Activated naive CD4-positive, alpha-beta T cell (primary cell): Measurements from ENCODE around the gene MFSD11.
"Not testable (repeated sequence)": the region's sequence is repeated elsewhere in the genome, so short reads cannot be mapped to it uniquely, and the experiment has no call there.

Experiments used
- DNase-seq, 4 experiments: peaks; one replicate each; lab custom pipeline; 2025; lab: John Stamatoyannopoulos, UW

The MFSD11 gene

GRCh38 chr17:76805319-76805718 is 67.4 kb downstream of the MFSD11 start:
- DNase-seq = no peak

- DNase-seq = not testable (repeated sequence)
Observed at GRCh38 chr17:76806151-76806550, 68.2 kb downstream of the MFSD11 start.

- not testable (repeated sequence) for DNase-seq
Observed at GRCh38 chr17:76806767-76807166, 68.8 kb downstream of the MFSD11 start.

- no peak for DNase-seq
Observed at GRCh38 chr17:76808326-76808725, 70.4 kb downstream of the MFSD11 start.

- no peak for DNase-seq
Observed at GRCh38 chr17:76810956-76811355, 73.0 kb downstream of the MFSD11 start.

GRCh38 chr17:76811834-76812233 is 73.9 kb downstream of the MFSD11 start:
- no peak for DNase-seq

DNA sequence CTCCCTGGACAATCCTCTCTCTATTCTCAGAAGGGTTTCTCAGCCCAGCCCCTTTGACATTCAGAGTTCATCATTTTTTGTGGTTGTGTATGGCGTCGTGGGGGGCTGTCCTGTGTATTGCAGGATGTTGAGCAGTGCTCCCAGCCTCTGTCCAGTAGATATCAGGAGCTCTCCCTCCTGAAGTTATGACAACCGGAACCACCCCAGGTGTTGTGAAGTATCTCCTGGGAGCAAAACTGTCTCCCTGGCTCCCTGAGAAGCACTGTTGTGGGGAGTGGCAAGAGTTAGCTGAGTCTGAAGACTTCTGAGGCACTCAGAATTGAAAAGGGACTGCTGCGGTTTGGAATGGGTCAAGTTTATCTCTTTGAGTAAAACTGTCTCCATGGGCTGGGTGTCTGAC is 74.3 kb downstream of the MFSD11 start:
- no peak for DNase-seq

GRCh38 chr17:76812968-76813367 is 75.0 kb downstream of the MFSD11 start:
- no peak for DNase-seq

DNA sequence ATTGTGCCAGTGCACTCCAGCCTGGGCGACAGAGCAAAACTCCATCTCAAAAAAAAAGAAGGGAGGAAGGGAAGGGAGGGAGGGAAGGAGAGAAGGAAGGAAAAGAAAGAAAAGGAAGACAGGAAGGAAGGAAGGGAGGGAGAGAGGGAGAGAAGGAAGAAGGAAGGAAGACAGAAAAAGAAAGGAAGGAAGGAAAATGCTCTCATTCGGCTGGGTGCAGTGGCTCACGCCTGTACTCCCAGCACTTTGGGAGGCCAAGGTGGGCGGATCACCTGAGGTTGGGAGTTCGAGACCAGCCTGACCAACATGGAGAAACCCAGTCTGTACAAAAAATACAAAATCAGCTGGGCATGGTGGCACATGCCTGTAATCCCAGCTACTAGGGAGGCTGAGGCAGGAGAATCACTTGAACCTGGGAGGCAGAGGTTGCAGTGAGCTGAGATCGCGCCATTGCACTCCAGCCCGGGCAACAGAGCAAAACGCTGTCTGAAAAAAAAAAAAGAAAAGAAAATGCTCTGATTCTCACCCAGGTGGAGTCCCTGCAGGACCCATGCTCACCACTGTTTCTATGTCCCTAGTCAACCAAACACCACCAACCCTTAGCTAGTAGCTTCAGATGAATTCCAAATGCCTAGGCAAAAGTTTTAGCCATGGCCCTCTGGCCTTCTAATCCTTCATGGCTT is 78.1 kb downstream of the MFSD11 start:
- not testable (repeated sequence) for DNase-seq

DNA sequence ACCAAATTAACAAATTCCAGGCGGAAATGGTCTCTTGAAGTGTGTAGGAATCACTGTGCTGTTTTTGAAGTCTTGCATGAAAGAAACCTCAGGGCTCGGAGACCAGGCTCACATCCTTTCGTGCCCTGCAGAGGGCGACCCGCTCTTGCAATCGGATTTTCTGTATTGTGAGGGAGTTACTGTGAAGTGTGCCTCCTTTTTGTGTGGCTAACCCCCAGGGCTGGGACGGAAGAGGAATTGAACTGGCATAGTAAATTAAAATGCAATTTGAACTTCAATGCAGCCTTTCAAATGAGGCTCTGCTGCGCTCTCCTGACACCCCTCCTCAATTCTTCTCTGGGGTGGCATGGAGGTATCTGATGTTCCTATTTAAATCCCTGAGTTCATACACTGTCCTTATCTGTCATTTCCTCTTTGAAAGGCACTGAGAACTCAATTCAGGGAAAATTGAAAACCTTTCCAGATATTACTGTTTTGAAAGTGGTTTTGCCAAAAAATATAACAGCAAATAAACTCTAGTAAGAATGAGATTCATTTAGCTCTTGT is 78.7 kb downstream of the MFSD11 start:
- DNase-seq = peak in 2 of 4 experiments; percentile 31 to 56

- no peak for DNase-seq
Observed at GRCh38 chr17:76820039-76820438, 82.1 kb downstream of the MFSD11 start.

GRCh38 chr17:76820561-76820960 is 82.6 kb downstream of the MFSD11 start:
- DNase-seq = no peak

- DNase-seq = no peak
Observed at GRCh38 chr17:76822184-76822778, 84.4 kb downstream of the MFSD11 start.

- DNase-seq = no peak
Observed at GRCh38 chr17:76824093-76824492, 86.2 kb downstream of the MFSD11 start.

GRCh38 chr17:76826330-76827068 is 88.6 kb downstream of the MFSD11 start:
- no peak for DNase-seq

DNA sequence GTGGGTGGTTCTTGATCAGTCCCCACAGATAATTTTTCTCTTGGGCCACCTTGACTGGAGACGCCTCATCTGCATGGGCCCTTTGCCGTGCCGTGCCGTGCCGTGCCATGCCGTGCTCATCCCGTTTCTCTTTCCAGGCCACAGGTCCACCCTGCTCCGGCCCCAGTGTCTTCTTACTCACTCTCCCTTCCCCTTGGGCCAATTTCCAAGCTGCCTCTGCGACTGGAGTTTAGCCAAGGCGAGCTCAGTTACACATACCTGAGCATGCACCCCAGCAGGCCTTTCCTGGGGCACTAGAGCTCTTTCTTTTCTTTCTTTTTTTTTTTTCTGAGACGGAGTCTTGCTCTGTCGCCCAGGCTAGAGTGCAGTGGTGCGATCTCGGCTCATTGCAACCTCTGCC is 89.8 kb downstream of the MFSD11 start:
- no peak for DNase-seq
